G401 (cell line): ENCODE data around the gene ZNRF3. TPM values are rescaled to one million over a fixed set of nuclear protein-coding genes. Genes with fewer than 3 reads are reported as not detected.
"Not testable (repeated sequence)": the region's sequence is repeated elsewhere in the genome, so short reads cannot be mapped to it uniquely, and the experiment has no call there.

Experiments used
- DNase-seq: peaks from one replicate; pipeline ENCODE4 v3.0.0-alpha.2; 2015; ENCODE audit warnings: low spot score
- in situ Hi-C: cut with HindIII; loops from 2 replicates; pipeline ENCODE4 v1.10.0; 2016; ENCODE audit warnings: low sequenced_read_pairs, mixed read lengths
- total RNA-seq: library from RNA; depleted of rRNA; stranded (reverse); fragments of >200 nt; shearing (Covaris generic); gene quantifications from 2 replicates; pipeline ENCODE4 v1.2.3, GENCODE V29; 2014

Gene ZNRF3
- total RNA-seq, 1 experiment from 2014 or later = 13.8 TPM

DNA sequence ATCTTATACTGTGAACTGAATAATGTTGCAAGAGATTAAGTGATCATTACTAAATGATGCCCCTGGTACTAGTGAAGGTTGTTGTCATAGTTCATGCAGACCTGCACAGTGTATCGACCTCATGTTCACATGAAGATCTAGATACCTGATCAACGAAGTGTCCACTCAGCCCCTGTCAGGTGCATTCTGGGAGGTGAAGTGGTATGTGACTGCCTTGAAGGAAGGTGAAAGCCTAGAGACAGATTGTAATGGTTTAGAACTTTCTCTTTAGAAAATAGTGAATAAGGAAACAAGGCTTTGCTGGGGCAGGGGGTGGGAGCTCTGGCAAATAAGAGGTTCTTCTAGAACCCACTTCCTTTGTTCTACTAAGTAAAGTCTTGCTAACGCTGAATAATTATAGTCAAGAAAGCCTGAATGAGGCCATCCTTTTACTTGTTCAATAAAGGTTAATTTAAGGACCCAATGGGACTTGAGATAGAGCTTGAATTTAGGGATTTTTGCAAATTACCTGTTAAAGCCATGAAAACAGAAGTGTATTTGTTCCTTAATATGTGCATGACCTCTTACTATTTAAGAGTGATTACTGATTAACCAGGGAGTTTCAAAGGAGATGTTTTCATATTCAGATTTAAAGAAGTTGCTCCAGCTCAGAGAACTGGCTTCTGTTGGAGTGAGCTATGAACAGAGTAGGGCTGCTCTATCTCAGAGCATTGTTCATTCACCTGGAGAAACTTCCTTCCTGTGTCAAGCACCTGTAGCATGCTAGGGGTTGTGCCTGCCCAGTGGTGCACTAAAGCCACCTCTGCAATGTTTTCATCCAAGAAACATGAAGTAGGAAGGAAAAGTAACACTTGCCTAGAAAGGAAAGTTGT lies 132.9 kb downstream of the ZNRF3 start:
- DNase-seq = no peak
- in situ Hi-C loops = no loop called here

DNA sequence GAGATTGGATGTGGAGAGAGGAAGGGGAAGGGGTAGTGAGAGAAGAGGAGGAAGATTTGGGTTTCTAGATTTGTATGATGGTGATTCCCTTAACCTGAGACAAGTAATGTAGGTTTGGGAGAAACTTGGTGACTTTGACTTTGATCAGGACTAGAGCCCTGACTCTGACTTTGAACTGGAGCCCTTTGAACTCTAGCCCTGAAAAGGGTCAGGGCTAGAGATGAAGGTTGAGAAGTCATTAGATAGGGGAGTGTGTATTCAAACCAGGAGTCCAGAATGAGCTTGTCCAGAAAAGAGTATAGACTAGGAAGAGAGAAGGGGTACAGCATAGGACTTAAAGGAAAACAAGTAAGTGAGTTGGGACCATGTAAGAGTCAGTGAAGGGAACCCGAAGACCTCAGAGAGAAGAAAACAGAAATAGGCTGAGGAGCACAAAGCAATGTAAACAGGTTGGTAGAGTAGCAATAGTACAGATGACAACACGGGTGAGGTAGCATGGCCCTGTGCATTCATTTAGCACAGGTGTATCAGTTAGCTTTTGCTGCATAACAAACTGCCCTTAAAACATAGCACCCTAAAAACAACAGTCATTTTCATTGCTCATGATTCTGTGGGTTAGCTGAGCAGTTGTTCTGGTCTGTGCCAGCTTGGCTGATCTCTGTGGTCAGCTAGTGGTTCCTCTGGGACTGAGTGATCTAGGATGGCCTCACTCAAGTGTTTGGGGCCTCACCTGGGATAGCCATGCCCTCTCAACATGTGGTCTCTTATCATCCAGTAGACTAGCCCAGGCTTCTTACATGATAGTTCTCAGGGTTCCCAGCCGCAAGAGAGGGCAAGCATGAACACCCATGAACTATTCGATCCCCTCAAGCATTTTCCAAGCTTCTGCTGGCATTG lies 135.2 kb downstream of the ZNRF3 start:
- in situ Hi-C loops = no loop called here
- DNase-seq = no peak

DNA sequence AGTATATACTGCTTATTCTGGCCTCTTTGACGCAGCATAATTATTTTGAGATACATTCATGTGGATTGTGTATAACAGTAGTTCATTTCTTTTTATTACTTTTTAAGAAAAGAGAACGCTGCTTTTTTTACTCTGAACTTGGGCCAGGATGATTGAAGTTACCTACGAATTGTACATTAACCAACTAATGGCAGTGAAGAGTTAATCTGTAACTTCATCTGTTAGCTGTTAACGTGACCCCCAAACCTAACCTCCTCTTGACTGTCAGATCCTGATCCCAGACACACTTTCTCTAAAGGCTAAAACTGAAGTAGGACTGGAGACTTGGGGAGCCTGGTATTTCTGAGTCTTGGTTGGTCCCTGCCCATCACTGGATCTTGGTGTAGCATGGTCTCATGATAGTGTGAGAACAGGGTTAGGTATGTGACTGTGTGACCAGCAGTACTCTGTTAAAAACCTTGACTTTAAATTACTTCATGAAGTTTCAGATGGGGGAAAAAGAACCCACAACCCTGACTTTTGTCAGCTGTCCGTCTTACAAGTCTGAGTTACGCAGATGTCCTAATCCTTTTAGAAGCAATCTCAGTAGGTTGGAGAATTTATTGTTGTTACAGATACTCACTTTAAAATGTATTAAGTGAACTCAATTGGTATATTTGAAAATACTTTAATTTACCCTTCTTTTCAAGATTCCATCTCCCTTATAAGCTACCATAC lies 138.9 kb downstream of the ZNRF3 start:
- in situ Hi-C loops = no loop called here

DNA sequence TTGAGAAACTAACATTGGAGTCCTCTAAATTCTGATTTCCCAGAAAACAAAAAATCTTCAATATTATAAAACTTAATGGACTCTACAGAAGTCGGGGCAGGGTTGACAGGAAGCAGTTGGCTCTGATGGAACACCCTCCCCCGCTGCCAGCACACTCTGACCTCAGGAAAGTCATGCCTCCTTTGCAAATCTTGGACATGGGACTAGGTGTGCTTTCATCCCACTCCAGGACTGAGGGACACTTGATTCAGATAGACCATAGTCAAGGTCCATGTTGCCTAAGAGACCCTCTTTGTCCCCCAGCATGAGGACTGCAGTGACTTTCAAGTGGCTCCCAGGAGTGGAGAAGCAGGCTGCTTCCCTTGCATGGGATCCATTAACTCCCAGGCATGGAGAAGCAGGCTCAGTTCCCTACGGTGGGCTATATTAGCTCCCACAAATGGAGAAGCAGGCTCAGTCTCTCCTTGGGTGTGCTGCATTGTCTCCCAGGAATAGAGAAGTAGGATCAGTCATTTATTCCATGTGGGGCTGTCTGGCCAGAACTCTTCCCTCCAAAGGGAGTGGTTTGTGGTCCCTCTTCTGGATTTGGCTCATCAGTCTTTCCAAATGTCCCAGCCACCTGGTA lies 139.9 kb downstream of the ZNRF3 start:
- DNase-seq = no peak
- in situ Hi-C loops = no loop called here

More for the DNA sequence above, 138.9 kb downstream of the ZNRF3 start:
- no peak for DNase-seq

DNA sequence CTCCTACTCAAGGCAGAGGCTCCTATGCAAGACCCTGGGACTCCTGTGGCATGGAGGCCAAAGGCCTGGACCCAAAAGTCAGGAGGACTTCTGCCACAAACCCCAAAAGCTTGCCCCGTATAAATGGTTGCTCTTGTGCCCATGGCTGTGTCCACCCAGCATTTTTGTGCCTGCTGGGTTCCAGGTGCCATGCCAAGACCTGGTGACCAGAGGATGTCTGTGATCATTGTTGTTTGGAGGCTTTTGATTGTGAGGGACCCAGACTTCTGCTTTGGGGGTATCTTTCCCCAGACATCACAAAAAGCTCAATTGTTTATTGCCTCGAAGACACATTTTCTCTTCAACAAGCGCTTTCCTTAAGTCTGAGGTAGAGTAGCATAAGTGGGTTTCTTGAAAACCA lies 143.2 kb downstream of the ZNRF3 start:
- no peak for DNase-seq
- in situ Hi-C loops = no loop called here

DNA sequence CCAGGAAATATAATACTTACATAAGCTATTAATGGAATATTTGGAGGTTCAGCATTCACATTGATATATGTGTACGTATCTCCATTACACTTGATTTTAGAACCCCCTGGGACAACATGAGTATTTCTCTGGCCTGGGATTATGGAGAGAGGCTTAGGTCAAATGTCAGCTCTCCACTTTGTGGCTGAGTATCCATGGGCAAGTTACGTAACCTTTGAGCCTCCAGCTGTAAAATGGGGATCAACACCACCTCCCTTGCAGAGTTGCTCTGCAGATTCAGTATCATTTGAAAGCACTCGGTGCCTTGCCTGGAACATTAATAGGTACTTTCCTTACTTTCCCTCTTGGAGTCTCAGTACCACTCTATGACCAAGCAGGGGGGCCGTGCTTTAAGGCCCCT lies 145.1 kb downstream of the ZNRF3 start:
- no peak for DNase-seq
- in situ Hi-C loops = no loop called here

DNA sequence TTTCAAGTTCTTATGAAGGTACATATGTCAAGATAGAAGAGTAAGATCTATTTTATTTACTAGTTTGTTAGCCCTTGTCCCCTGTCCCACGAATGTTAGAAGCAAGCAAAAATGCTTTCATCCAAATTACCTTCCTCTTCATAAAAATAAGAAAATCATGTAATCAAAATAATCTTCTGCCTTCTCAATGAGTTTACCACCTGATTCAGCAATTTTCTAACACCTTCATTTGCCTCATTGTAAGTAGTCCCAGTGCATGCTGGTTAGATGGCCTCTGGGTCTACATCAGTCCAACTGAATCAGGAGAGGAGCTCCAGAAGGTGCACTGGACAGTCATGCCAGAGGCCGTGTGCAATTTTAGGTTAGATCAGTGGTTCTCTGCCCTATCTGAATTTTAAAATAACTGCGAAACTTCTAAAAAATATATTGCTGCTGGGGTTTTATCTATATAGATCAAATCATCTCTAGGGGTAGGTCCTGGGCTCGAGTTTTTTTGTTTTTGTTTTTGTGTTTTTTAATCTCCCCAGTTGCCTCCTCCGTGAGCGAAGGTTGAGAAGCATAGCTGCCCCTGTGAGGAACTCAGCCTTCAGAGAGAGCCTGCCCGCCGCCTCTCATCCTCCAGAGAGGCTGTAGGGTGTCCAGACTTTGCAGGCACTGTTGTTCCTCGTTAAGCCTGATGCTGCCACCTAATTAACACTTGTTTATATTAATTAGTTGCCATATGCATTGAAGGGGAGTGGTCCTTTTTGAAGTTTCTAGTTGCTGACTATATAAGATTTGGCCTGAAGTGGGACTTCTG lies 146.0 kb downstream of the ZNRF3 start:
- in situ Hi-C loops = no loop called here

DNA sequence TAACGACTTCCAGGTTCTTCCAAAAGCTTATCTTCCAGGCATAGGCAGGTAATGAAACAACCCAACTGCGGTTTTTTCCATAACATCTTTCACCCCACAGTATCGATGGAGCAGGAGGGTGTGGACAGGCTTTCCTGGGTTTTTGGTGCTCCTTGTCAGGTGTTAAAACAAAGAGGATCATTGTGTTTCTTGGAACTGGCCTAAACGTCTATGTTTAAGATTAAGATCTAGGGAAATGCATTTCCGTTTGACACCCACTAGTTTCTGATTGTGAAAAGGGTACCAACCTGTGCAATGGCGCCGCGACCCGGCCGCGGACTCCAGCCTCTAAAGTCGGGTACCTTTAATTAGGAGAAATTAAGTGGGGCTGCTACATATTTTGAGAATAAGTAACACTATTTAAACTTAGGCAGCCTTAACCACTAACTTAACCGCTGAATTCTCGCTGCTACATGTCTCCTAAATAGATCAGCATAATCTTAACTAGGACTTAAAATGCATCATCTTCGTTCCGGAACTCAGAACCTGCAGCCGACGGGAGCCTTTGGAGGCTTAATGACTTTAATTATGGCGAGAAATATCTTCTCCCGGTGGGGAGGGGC lies 146.7 kb downstream of the ZNRF3 start:
- no peak for DNase-seq
- in situ Hi-C loops = no loop called here

More for the DNA sequence above, 146.0 kb downstream of the ZNRF3 start:
- DNase-seq = no peak

DNA sequence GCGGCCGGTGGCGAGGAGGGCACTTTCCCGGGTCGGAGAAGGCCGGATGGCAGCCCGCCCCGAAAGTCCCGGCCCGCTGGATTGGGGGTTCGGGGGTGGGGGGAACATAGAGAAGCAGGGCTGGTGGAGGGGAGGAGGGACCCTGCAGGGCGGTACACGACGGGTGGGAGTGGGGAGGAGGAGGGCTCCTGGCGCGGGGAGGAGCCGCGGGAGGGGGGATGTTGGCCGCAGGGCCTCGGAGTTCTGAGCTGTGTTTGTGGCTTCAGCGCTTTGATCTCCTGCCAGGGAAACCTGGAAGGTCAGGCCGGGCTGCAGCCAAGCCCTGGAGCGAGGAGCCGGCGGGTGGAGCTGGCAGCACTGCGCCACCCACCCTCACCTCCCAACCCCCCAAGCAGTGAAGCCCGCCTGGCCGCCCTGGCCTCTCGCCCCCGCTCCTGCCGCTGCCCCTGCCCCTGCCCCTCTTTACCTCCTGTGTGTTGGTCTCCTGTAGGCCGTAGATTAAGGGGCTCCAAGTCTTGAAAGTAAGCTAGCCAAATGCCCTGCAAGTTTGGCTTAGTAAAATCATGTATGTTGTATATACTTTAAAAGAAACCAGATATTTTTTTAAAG lies 147.3 kb downstream of the ZNRF3 start:
- in situ Hi-C loops = no loop called here
- DNase-seq = peak; percentile 85

DNA sequence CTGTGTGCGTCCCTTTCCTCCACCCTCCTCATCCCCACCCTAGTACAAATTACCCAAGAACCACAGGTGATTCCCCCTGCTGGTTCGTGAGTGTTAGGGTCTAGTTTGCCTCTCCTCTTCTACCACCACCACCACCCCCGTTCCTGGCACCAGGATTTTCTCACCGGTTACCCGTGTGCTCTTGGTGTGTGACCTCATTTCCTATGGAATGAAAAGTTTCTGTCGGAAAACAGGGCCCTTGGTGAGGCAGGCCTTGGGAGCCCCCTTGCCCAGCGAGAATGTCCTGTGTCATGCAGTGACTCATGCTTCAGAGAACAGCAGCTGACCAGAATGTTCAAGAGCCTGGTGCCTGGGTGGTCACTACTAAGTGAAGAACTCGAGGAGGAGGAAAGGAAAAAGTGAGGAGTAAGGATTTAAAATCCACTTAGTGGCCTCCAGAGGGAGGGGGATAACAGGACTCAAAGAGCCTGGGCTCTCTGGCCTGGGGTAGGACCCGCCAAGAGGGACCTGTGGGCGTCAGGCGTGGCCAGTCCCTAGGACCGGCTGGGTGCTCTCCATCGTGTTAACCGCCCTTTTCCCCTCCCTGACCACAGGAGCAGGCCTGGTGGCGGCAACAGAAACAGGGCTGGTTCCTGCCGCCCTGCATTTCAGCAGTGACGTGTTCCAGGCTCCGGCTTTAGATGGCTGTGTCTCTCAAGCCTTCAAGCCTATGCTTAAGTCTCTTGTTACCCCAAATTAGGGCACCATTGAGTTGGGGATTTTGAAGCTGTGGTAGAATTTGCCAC lies 148.0 kb downstream of the ZNRF3 start:
- in situ Hi-C loops = no loop called here
- DNase-seq = peak; percentile 56

DNA sequence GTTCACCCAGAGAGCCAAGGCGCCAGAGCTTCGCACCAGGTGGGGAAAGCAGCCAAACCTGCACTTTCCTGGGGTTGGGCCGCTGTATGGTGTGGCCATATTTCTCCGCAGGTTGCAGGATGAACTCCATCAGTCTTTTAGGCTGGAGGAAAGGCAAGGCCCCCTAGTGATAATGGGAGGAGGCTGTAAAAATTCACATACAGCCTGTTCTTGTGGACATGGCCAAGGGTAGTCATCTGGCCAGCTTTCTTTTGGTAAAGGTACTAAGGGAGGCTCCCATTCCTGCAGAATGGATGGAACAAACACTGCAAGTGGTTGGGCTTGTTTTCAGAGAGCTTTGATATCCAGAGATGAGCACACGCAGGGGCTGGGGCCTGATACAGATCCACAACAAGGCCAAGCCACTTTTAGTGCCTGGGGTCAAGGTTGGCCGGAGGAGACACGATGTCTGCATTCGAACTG lies 148.7 kb downstream of the ZNRF3 start:
- in situ Hi-C loops = no loop called here
- no peak for DNase-seq

DNA sequence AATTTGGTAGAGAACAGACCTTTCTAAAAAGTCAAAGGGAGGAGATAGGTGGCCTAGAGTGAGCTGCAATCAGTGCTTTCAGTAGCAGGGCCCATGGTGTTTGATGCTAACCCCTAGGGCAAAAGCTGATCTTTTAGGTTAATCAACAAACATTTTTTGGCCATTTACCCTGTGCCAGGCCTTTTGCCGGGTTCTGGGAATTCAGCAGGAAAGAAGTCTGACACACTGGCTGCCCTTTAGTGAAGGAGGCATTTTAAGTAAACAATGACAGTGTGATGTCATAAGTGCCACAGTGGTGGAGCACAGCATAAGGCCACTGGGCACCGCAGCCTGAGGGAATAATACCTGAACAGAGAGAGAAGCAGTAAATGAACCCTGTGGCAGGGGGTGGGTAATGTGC lies 149.2 kb downstream of the ZNRF3 start:
- DNase-seq = no peak
- in situ Hi-C loops = no loop called here

DNA sequence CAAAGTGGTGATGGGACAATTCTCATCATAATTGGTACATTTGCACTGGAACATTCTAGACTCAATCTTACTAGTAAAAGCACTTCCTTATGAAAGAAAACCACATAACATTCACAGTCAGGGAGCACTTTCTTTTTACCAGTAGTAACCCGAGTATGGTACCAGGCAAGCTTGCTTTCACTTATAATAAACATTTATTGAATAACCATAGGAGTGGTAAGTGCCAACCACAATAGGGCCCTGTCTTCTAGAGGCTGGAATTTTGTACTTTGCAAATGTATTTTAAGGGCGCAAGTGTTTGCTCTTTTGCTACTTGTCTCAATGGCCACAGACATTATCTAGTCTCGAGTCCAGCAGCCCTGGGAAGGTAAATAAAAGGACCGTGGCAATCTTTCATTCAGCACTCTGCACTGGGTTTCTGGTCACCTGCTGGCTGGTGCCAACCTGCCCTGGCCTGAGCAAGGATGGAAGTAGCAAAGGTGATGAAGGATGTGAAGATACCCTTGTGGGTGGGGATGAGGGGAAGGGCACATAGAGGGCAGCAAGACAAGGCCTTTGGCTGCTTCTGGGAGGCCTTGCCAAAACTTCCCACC lies 154.1 kb downstream of the ZNRF3 start:
- in situ Hi-C loops = no loop called here
- no peak for DNase-seq

DNA sequence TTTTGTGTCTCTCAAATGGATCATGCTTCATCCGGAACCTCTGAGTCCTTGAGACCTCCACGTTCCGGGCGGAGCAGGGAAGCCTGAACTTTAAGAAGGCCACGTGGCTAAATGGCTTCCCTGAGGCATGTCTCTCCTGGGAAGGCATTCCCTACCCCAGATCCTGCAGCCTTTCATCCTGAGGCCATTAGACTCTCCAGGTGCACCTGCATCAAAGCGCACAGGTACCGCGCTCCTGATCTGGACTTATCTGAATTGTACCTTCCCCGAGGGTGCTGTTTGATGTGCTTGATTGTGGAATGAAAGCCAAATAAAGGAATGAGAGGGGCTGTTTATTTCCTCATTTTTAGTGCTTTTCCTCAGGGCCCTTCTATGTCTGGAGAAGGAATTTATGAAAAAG lies 155.8 kb downstream of the ZNRF3 start:
- no peak for DNase-seq
- in situ Hi-C loops = no loop called here

DNA sequence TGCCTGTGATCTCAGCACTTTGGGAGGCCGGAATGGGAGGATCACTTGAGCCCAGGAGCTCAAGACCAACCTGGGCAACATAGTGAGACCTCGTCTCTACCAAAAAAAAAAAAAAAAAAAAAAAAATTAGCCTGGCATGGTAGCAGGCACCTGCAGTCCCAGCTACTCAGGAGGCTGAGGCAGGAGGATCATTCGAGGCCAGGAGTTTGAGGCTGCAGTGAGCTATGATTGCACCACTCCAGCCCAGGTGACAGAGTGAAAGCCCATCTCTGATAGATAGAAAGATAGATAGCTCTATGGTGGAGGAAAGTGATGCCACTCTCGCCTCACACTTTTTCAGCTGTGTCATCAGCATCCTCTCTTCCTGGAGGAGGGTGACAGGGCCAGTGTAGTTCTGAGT lies 156.3 kb downstream of the ZNRF3 start:
- in situ Hi-C loops, DNase-seq: not testable (repeated sequence)
